Esophagus muscularis mucosa (tissue), 3 donors: ENCODE measurements around the gene PPM1M.

Source experiments
- CTCF ChIP-seq, 3 experiments: fragments of 200-600 bp in 2 of 3; fragments of 450-650 bp in 1 of 3; sonication (generic) in 2 of 3; IDR thresholded peaks; one replicate each; pipeline ENCODE4 v1.5.1; 2017 to 2019; ENCODE audit warnings: antibody characterized with exemption in 3 of 3, mild to moderate bottlenecking in 2 of 3, moderate library complexity in 1 of 3
- EP300 ChIP-seq: sonication (generic); formaldehyde crosslinking; IDR thresholded peaks from one replicate; pipeline ENCODE4 v1.6.1; 2017; ENCODE audit warnings: antibody characterized with exemption

- no peak for TF ChIP-seq CTCF (IDR thresholded peaks at IDR 0.05)
- no peak for TF ChIP-seq EP300
These were observed 36.6 kb downstream of the PPM1M start for GRCh38 chr3:52281981-52282801.
